HG02885 (cell line): Measurements from ENCODE around the gene SRGAP1.
A peak's percentile ranks its signal among the peaks of the same experiment; 100 is the strongest.
"Not testable (repeated sequence)": the region's sequence is repeated elsewhere in the genome, so short reads cannot be mapped to it uniquely, and the experiment has no call there.

ENCODE experiments used
- ATAC-seq: cut with Tn5 transposase; IDR thresholded peaks from one replicate; pipeline ENCODE4 v1.9.1; 2021; ENCODE audit warnings: mild to moderate bottlenecking; ENCODE audit not compliant: unreplicated experiment, poor library complexity

SRGAP1 gene

DNA sequence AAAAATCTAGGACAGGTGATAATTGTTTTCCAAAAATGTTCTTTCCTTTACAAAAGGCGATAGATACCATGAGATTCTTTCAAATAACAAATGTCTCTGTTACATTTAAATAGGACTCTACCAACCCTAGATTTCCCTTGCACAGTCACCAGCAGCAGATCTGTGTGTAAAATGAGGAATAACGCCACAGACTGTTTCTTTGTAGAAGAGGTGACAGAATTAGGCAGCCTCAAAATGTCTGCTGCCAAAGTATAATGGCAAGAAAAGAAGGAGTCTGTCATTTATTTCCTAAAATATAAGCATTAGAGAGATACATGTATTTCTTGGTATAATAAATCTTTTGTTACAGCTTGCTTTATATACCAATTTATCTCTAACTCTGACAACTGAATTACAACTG lies 8.5 kb upstream of the SRGAP1 start:
- no peak for ATAC-seq

- no peak for ATAC-seq
Observed at GRCh38 chr12:63836936-63837335, 7.6 kb upstream of the SRGAP1 start.

DNA sequence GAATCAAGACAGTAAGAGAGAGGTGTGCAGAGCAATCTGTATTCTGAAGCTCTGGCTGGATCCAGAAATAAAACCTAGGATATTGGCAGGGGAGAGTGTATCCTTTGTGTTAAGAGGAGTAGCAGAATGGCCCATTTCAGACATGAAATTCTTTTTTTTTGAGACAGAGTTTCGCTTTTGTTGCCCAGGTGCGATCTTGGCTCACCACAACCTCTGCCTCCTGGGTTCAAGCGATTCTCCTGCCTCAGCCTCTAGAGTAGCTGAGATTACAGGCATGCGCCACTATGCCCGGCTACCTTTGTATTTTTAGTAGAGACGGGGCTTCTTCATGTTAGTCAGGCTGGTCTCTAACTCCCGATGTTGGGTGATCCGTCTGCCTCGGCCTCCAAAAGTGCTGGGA lies 6.1 kb upstream of the SRGAP1 start:
- no peak for ATAC-seq

GRCh38 chr12:63841011-63841410 lies 3.5 kb upstream of the SRGAP1 start:
- no peak for ATAC-seq

DNA sequence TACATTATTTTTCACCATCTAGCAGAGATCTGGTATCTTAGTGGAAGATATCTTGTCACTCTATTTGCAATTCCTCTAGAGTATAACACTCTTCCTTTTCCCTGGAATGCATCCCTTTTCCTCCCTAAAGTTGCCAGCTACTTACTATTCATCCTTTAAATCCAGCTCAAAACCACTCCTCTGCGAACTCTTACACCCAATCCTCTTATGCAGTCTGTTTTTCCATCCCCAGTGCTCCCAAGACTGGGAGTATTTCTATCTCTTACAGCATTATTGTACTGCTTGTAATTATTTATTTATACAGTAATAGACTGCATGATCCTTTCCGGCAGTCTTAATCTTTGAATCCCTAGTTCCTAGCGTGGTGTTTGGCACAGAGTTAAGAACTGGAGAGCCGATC lies 2.9 kb upstream of the SRGAP1 start:
- no peak for ATAC-seq

DNA sequence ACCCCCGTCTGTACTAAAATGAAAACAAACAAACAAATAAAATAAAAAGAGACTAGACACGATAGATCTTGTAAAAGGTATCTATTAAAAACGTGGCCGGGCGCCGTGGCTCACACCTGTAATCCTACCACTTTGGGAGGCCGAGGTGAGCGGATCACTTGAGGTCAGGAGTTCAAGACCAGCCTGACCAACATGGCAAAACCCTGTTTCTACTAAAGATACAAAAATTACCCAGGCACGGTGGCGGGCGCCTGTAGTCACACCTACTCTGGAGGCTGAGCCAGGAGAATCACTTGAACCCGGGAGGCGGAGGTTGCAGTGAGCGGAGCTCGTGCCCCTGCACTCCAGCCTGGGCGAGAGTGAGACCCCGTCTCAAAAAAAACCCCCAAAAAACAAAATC lies 1.8 kb upstream of the SRGAP1 start:
- ATAC-seq: not testable (repeated sequence)

DNA sequence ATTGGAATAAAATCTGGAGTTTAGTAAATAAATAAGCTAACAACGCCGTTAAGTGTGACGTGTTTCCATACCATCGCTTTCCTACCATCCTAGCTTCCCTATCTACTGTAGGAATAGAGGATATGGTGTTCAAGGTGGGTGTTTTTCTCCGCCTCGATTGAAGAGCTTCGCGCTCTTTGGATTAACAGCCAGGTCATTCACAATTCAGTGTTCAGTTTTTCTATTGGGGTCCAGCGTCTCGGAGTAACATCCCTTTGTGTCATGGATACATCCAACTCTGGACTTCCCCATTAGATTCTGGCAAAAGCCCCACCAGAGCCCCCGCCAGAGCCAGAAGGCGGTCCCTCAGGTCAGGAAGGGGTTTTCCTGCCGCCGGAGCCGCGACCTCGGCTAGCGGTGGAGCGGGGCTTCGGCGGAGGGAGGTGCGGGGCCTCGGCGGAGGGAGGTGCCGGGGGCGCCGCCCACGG lies 1.2 kb upstream of the SRGAP1 start:
- no peak for ATAC-seq

GRCh38 chr12:63843721-63844390 lies 644 bp upstream of the SRGAP1 start:
- ATAC-seq: peak; percentile 96

DNA sequence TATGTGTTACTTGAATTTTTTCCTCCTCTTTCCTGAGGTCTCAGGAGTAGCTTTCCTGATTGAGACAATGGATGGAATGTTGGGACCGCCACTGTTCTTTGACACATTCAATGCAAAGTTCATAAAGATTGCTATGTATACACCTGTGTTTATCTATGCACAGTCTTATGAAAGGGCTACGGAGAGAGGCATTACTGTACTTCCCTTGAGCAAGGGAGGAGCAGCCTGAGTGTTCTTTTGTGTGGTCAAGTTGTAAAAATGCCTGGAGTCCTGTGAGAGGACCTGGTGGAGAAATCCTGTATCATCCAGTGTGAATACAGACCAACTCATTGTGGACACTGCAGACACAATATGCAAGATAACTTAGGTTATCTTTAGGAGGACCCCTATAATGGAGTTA lies 1.2 kb downstream of the SRGAP1 start:
- no peak for ATAC-seq

GRCh38 chr12:63846238-63846967 lies 1.9 kb downstream of the SRGAP1 start:
- no peak for ATAC-seq

GRCh38 chr12:63848450-63848849 lies 4.0 kb downstream of the SRGAP1 start:
- no peak for ATAC-seq

GRCh38 chr12:63849106-63849620 lies 4.7 kb downstream of the SRGAP1 start:
- no peak for ATAC-seq

DNA sequence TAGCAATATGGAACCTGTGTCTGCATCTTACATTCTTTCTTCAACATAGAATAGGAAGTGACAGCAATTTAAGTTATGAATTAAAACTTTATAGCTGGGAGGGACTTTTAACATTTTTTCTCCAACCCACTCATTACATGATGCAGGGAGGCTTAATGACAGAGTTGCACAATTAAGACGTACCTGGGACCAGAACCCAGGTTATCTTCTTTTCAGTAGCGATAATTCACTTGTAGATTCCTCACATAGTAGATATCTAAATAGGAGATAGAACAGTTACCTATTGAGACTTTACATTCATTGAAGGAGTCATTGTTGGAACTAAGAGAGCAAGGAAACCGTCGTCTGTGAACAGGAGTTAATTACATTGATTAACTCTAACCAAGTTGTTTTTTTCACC lies 5.1 kb downstream of the SRGAP1 start:
- no peak for ATAC-seq

GRCh38 chr12:63853978-63854377 lies 9.5 kb downstream of the SRGAP1 start:
- no peak for ATAC-seq

- no peak for ATAC-seq
Observed at GRCh38 chr12:63855299-63855698, 10.8 kb downstream of the SRGAP1 start.

DNA sequence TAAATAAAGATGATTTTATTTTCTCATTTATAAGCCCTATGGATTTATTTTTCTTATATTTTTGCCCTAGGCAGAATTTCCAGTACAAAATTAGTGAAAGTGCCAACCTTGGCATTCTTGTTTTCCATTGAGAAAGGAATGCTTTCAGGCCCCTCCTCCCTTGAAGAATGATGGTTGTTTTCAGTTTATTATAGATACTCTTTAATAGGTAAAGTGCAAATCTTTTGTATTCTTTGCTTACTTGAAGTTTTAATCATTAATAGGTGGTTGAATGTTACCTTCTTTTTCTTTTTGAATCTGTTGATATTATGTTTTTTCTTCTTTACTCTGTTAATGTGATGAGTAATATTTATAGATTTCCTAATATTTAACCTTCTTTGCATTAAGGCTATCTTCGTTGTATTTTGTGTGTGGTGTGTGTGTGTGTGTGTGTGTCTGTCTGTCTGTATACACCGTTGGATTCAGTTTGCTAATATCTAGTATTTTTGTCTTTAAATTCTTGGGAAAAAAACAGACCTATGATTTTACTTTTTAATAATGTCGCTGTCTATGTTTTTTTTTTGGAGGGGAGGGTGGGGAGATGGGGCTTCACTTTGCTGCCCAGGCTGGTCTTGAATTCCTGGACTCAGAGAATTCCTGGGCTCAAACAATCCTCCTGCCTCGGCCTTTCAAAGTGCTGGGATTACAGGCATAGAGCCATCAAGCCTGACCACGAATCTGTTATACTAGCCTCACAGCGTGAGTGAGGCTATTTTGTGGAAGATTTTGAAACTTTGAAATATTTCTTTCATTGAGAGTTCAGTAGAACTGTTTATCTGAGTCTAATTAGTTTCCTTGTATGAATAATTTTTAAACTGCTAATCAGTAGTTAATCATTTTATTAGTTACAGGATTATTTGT lies 13.5 kb downstream of the SRGAP1 start:
- no peak for ATAC-seq

- ATAC-seq: not testable (repeated sequence)
Observed at GRCh38 chr12:63859880-63860279, 15.4 kb downstream of the SRGAP1 start.

GRCh38 chr12:63862187-63862968 lies 17.9 kb downstream of the SRGAP1 start:
- no peak for ATAC-seq

GRCh38 chr12:63862969-63863230 lies 18.4 kb downstream of the SRGAP1 start:
- ATAC-seq: no peak
